Measurements from ENCODE around the gene RANBP9. TPM values are rescaled to one million over a fixed set of nuclear protein-coding genes. Genes with fewer than 3 reads are reported as not detected.

Gene RANBP9
- polyA plus RNA-seq, 3 donors, result 1.8 to 26.1 (median 2.0) TPM

GRCh38 chr6:13576017-13576416, 135.6 kb downstream of the RANBP9 start:
- Histone ChIP-seq H3K27ac (ENCODE audit: low read depth in 1 of 2, low read length in 2 of 2) (no peak overlapping the region), H2AFZ (ENCODE audit: insufficient read depth, low read depth, low read length, poor library complexity, severe bottlenecking) (no peak overlapping the region), H3K4me2 (replicated peaks; ENCODE audit: extremely low read depth, low read length, poor library complexity, severe bottlenecking) (no peak overlapping the region), H4K20me1 (ENCODE audit: insufficient read depth, low read length) (no peaks in the 10 kb centered on the region), H3K9ac (ENCODE audit: insufficient read depth, low read length, poor library complexity, severe bottlenecking) (no peak overlapping the region), H3K9me3 (replicated peaks in 1 of 2; ENCODE audit: control insufficient read depth in 1 of 2, insufficient read depth in 1 of 2, low read length in 2 of 2) (no peaks in the 10 kb centered on the region), H3K79me2 (ENCODE audit: insufficient read depth, low read length) (no peaks in the 10 kb centered on the region), H3K4me3 (replicated peaks in 1 of 3; ENCODE audit: low read depth in 2 of 3, low read length in 3 of 3) (no peak overlapping the region), H3K36me3 (replicated peaks in 1 of 2; ENCODE audit: control insufficient read depth in 1 of 2, insufficient read depth in 2 of 2, low read length in 2 of 2) (no peaks in the 10 kb centered on the region), H3K27me3 (ENCODE audit: control insufficient read depth in 2 of 2, insufficient read depth in 2 of 2, low read length in 2 of 2) (no peaks in the 10 kb centered on the region), H3K4me1 (ENCODE audit: control insufficient read depth in 1 of 2, insufficient read depth in 2 of 2, low read length in 2 of 2) (peaks cover 15 to 30% of the 10 kb centered on the region in 2 donors)
- intact Hi-C loops (cut with micrococcal nuclease), result loop anchor here (5.0 to 10.0 kb wide), 3 partner anchors 51 to 239 kb away; partner anchors contain the start of gene GFOD1 (in 1 of the 2)
- peaks cover 0 to 3% (median 0%) of the 10 kb centered on the region in 7 donors for H3K9me3 Mint-ChIP-seq
- DNase-seq, result no peak
- WGBS (ENCODE audit: insufficient coverage), result 100% methylated on average over 2 of the region's 3 CpGs
- H3K27me3 Mint-ChIP-seq (ENCODE audit: low read depth in 3 of 3), result no peaks in the 10 kb centered on the region
- peaks cover 0 to 5% of the 10 kb centered on the region in 2 donors for H3K36me3 Mint-ChIP-seq
- H3K4me3 Mint-ChIP-seq, result no peak overlapping the region
- TF ChIP-seq CTCF (IDR thresholded peaks at IDR 0.05), result no peak
- H3K27ac Mint-ChIP-seq, result no peak overlapping the region
- peaks cover 31% of the 10 kb centered on the region for H3K4me1 Mint-ChIP-seq

GRCh38 chr6:13575377-13575775, 136.3 kb downstream of the RANBP9 start:
- no peaks in the 10 kb centered on the region for H3K79me2 ChIP-seq (ENCODE audit: insufficient read depth, low read length)
- H3K4me2 ChIP-seq (replicated peaks; ENCODE audit: extremely low read depth, low read length, poor library complexity, severe bottlenecking), result peak overlapping the region; percentile 92
- H4K20me1 ChIP-seq (ENCODE audit: insufficient read depth, low read length), result no peaks in the 10 kb centered on the region
- peak overlapping the region; percentile 90 for H2AFZ ChIP-seq (ENCODE audit: insufficient read depth, low read depth, low read length, poor library complexity, severe bottlenecking)
- H3K9me3 ChIP-seq (replicated peaks in 1 of 2; ENCODE audit: control insufficient read depth in 1 of 2, insufficient read depth in 1 of 2, low read length in 2 of 2), result no peaks in the 10 kb centered on the region
- H3K27ac ChIP-seq (ENCODE audit: low read depth in 1 of 2, low read length in 2 of 2), result peak overlapping the region; percentile 92
- peak overlapping the region; percentile 90 for H3K9ac ChIP-seq (ENCODE audit: insufficient read depth, low read length, poor library complexity, severe bottlenecking)
- peak in 1 of 3 donors; percentile 77 for DNase-seq
- WGBS (ENCODE audit: insufficient coverage), result no CpG with 5 or more reads among the region's 3 CpGs
- peak overlapping the region; percentile 71 to 94 (median 87) for H3K4me3 ChIP-seq (replicated peaks in 1 of 3; ENCODE audit: low read depth in 2 of 3, low read length in 3 of 3)
- no peaks in the 10 kb centered on the region for H3K36me3 ChIP-seq (replicated peaks in 1 of 2; ENCODE audit: control insufficient read depth in 1 of 2, insufficient read depth in 2 of 2, low read length in 2 of 2)
- no peaks in the 10 kb centered on the region for H3K27me3 ChIP-seq (ENCODE audit: control insufficient read depth in 2 of 2, insufficient read depth in 2 of 2, low read length in 2 of 2)
- H3K4me1 ChIP-seq (ENCODE audit: control insufficient read depth in 1 of 2, insufficient read depth in 2 of 2, low read length in 2 of 2), result peaks cover 11 to 24% of the 10 kb centered on the region in 2 donors
- Mint-ChIP-seq H3K4me1 (peaks cover 24% of the 10 kb centered on the region), H3K27me3 (ENCODE audit: low read depth in 3 of 3) (peaks cover 0 to 4% (median 3%) of the 10 kb centered on the region in 3 donors), H3K9me3 (peaks cover 0 to 3% (median 0%) of the 10 kb centered on the region in 7 donors), H3K27ac (peak overlapping the region; percentile 95 to 99 (median 97)), H3K36me3 (peaks cover 0 to 5% of the 10 kb centered on the region in 2 donors), H3K4me3 (peak overlapping the region; percentile 96 to 97)
- intact Hi-C loops (cut with micrococcal nuclease), result loop anchor here (5.0 to 10.0 kb wide), 3 partner anchors 51 to 238 kb away; partner anchors contain the start of gene GFOD1 (in 1 of the 2)
- TF ChIP-seq CTCF (IDR thresholded peaks at IDR 0.05), result peak; percentile 94

Measured in CD14-positive monocyte (primary cell).